ENCODE results near the gene MYLK. TPM values are rescaled to one million over a fixed set of nuclear protein-coding genes. Genes with fewer than 3 reads are reported as not detected.

MYLK gene
- total RNA-seq, 2 experiments from 2014 or later: not detected

GRCh38 chr3:123692671-123693070, 191.5 kb downstream of the MYLK start:
- no peaks in the 10 kb centered on the region for H3K9me3 Mint-ChIP-seq
- CTCF ChIA-PET: interaction anchor here (1.2 kb wide), 1 partner anchor 32 kb away, joined by 5 read pairs; no protein-coding TSS in a partner anchor
- no peaks in the 10 kb centered on the region for H3K27me3 Mint-ChIP-seq (ENCODE audit: low read depth)
- DNase-seq: no peak
- no peak overlapping the region for H3K27ac Mint-ChIP-seq
- no peak overlapping the region for H3K4me3 Mint-ChIP-seq
- intact Hi-C loops (cut with micrococcal nuclease): no loop called here
- no peaks in the 10 kb centered on the region for H3K4me1 Mint-ChIP-seq (ENCODE audit: low read depth)
- no peaks in the 10 kb centered on the region for H3K36me3 Mint-ChIP-seq (ENCODE audit: low read depth)

- H3K9me3 Mint-ChIP-seq: no peaks in the 10 kb centered on the region
These were observed 192.1 kb downstream of the MYLK start for GRCh38 chr3:123692041-123692440.

GRCh38 chr3:123689831-123690230, 194.3 kb downstream of the MYLK start:
- H3K9me3 Mint-ChIP-seq: no peaks in the 10 kb centered on the region
- DNase-seq: no peak
- H3K27ac Mint-ChIP-seq: no peak overlapping the region
- no peaks in the 10 kb centered on the region for H3K4me1 Mint-ChIP-seq (ENCODE audit: low read depth)
- no peaks in the 10 kb centered on the region for H3K36me3 Mint-ChIP-seq (ENCODE audit: low read depth)
- no peaks in the 10 kb centered on the region for H3K27me3 Mint-ChIP-seq (ENCODE audit: low read depth)
- H3K4me3 Mint-ChIP-seq: no peak overlapping the region
- CTCF ChIA-PET: interaction anchor here (0.6 kb wide), 1 partner anchor 34 kb away, joined by 3 read pairs; no protein-coding TSS in a partner anchor
- intact Hi-C loops (cut with micrococcal nuclease): no loop called here

More at GRCh38 chr3:123692041-123692440, 192.1 kb downstream of the MYLK start:
- CTCF ChIA-PET: interaction anchor here (1.6 kb wide), 1 partner anchor 32 kb away, joined by 4 read pairs; no protein-coding TSS in a partner anchor
- Mint-ChIP-seq H3K36me3 (ENCODE audit: low read depth) (no peaks in the 10 kb centered on the region), H3K4me1 (ENCODE audit: low read depth) (no peaks in the 10 kb centered on the region), H3K27ac (no peak overlapping the region), H3K4me3 (no peak overlapping the region), H3K27me3 (ENCODE audit: low read depth) (no peaks in the 10 kb centered on the region)
- DNase-seq: no peak
- intact Hi-C loops (cut with micrococcal nuclease): no loop called here

- Mint-ChIP-seq H3K9me3 (no peaks in the 10 kb centered on the region), H3K4me1 (ENCODE audit: low read depth) (no peaks in the 10 kb centered on the region), H3K27ac (no peak overlapping the region), H3K27me3 (ENCODE audit: low read depth) (no peaks in the 10 kb centered on the region), H3K36me3 (ENCODE audit: low read depth) (no peaks in the 10 kb centered on the region), H3K4me3 (no peak overlapping the region)
- intact Hi-C loops (cut with micrococcal nuclease): no loop called here
- no peak for DNase-seq
- CTCF ChIA-PET: interaction anchor here (0.7 kb wide), 1 partner anchor 13 kb away, joined by 3 read pairs; no protein-coding TSS in a partner anchor
These were observed 195.8 kb downstream of the MYLK start for GRCh38 chr3:123688241-123688747.

- no peak overlapping the region for H3K4me3 Mint-ChIP-seq
- CTCF ChIA-PET: no interaction called here
- H3K36me3 Mint-ChIP-seq (ENCODE audit: low read depth): no peaks in the 10 kb centered on the region
- H3K9me3 Mint-ChIP-seq: no peaks in the 10 kb centered on the region
- no peaks in the 10 kb centered on the region for H3K27me3 Mint-ChIP-seq (ENCODE audit: low read depth)
- no peaks in the 10 kb centered on the region for H3K4me1 Mint-ChIP-seq (ENCODE audit: low read depth)
- intact Hi-C loops (cut with micrococcal nuclease): no loop called here
- H3K27ac Mint-ChIP-seq: no peak overlapping the region
- no peak for DNase-seq
These were observed 196.8 kb downstream of the MYLK start for GRCh38 chr3:123687286-123687685.

- CTCF ChIA-PET: no interaction called here
- H3K4me1 Mint-ChIP-seq (ENCODE audit: low read depth): no peaks in the 10 kb centered on the region
These were observed 197.9 kb downstream of the MYLK start for GRCh38 chr3:123686251-123686650.

GRCh38 chr3:123685780-123686179, 198.4 kb downstream of the MYLK start:
- intact Hi-C loops (cut with micrococcal nuclease): no loop called here
- Mint-ChIP-seq H3K4me3 (no peak overlapping the region), H3K27ac (no peak overlapping the region), H3K4me1 (ENCODE audit: low read depth) (no peaks in the 10 kb centered on the region), H3K27me3 (ENCODE audit: low read depth) (no peaks in the 10 kb centered on the region), H3K36me3 (ENCODE audit: low read depth) (no peaks in the 10 kb centered on the region), H3K9me3 (no peaks in the 10 kb centered on the region)
- CTCF ChIA-PET: no interaction called here
- DNase-seq: no peak

More at GRCh38 chr3:123686251-123686650, 197.9 kb downstream of the MYLK start:
- Mint-ChIP-seq H3K27me3 (ENCODE audit: low read depth) (no peaks in the 10 kb centered on the region), H3K4me3 (no peak overlapping the region), H3K9me3 (no peaks in the 10 kb centered on the region), H3K36me3 (ENCODE audit: low read depth) (no peaks in the 10 kb centered on the region), H3K27ac (no peak overlapping the region)
- intact Hi-C loops (cut with micrococcal nuclease): no loop called here
- DNase-seq: no peak

- no peak overlapping the region for H3K27ac Mint-ChIP-seq
- intact Hi-C loops (cut with micrococcal nuclease): no loop called here
- no peak for DNase-seq
- H3K27me3 Mint-ChIP-seq (ENCODE audit: low read depth): no peaks in the 10 kb centered on the region
- H3K4me3 Mint-ChIP-seq: no peak overlapping the region
- CTCF ChIA-PET: no interaction called here
- H3K4me1 Mint-ChIP-seq (ENCODE audit: low read depth): no peaks in the 10 kb centered on the region
- no peaks in the 10 kb centered on the region for H3K36me3 Mint-ChIP-seq (ENCODE audit: low read depth)
- H3K9me3 Mint-ChIP-seq: no peaks in the 10 kb centered on the region
These were observed 199.5 kb downstream of the MYLK start for GRCh38 chr3:123684636-123685035.

- Mint-ChIP-seq H3K27me3 (ENCODE audit: low read depth) (no peaks in the 10 kb centered on the region), H3K36me3 (ENCODE audit: low read depth) (no peaks in the 10 kb centered on the region), H3K4me1 (ENCODE audit: low read depth) (no peaks in the 10 kb centered on the region), H3K9me3 (no peaks in the 10 kb centered on the region), H3K27ac (no peak overlapping the region), H3K4me3 (no peak overlapping the region)
- CTCF ChIA-PET: no interaction called here
- intact Hi-C loops (cut with micrococcal nuclease): no loop called here
- DNase-seq: no peak
These were observed 199.9 kb downstream of the MYLK start for GRCh38 chr3:123684209-123684608.

- Mint-ChIP-seq H3K27ac (no peak overlapping the region), H3K36me3 (ENCODE audit: low read depth) (no peaks in the 10 kb centered on the region), H3K27me3 (ENCODE audit: low read depth) (no peaks in the 10 kb centered on the region), H3K9me3 (no peaks in the 10 kb centered on the region), H3K4me3 (no peak overlapping the region), H3K4me1 (ENCODE audit: low read depth) (no peaks in the 10 kb centered on the region)
- CTCF ChIA-PET: no interaction called here
- no peak for DNase-seq
- intact Hi-C loops (cut with micrococcal nuclease): no loop called here
These were observed 200.5 kb downstream of the MYLK start for GRCh38 chr3:123683505-123684154.

- Mint-ChIP-seq H3K27me3 (ENCODE audit: low read depth) (no peaks in the 10 kb centered on the region), H3K27ac (no peak overlapping the region)
- intact Hi-C loops (cut with micrococcal nuclease): no loop called here
These were observed 201.2 kb downstream of the MYLK start for GRCh38 chr3:123682781-123683504.

GRCh38 chr3:123682302-123682701, 201.8 kb downstream of the MYLK start:
- no peaks in the 10 kb centered on the region for H3K36me3 Mint-ChIP-seq (ENCODE audit: low read depth)
- CTCF ChIA-PET: interaction anchor here (1.2 kb wide), 1 partner anchor 42 kb away, joined by 4 read pairs; no protein-coding TSS in a partner anchor
- H3K4me3 Mint-ChIP-seq: no peak overlapping the region
- no peaks in the 10 kb centered on the region for H3K27me3 Mint-ChIP-seq (ENCODE audit: low read depth)
- intact Hi-C loops (cut with micrococcal nuclease): no loop called here
- H3K4me1 Mint-ChIP-seq (ENCODE audit: low read depth): no peaks in the 10 kb centered on the region
- DNase-seq: no peak
- H3K27ac Mint-ChIP-seq: no peak overlapping the region
- no peaks in the 10 kb centered on the region for H3K9me3 Mint-ChIP-seq

More at GRCh38 chr3:123682781-123683504, 201.2 kb downstream of the MYLK start:
- Mint-ChIP-seq H3K4me3 (no peak overlapping the region), H3K36me3 (ENCODE audit: low read depth) (no peaks in the 10 kb centered on the region), H3K9me3 (no peaks in the 10 kb centered on the region), H3K4me1 (ENCODE audit: low read depth) (no peaks in the 10 kb centered on the region)
- no peak for DNase-seq
- CTCF ChIA-PET: no interaction called here

All from activated naive CD4-positive, alpha-beta T cell treated with anti-CD3 and anti-CD28 coated beads for 36 hours (primary cell).